HPDE6-E6E7 (cell line): ENCODE results near the gene NAV1.
"Not testable (repeated sequence)": the region's sequence is repeated elsewhere in the genome, so short reads cannot be mapped to it uniquely, and the experiment has no call there.

Experiments used
- DNase-seq: peaks from one replicate; pipeline ENCODE4 v3.0.0; 2011; ENCODE audit warnings: missing footprints; ENCODE audit errors: extremely low spot score

NAV1 gene

GRCh38 chr1:201545851-201546492 is 7.0 kb downstream of the NAV1 start:
- DNase-seq = no peak

DNA sequence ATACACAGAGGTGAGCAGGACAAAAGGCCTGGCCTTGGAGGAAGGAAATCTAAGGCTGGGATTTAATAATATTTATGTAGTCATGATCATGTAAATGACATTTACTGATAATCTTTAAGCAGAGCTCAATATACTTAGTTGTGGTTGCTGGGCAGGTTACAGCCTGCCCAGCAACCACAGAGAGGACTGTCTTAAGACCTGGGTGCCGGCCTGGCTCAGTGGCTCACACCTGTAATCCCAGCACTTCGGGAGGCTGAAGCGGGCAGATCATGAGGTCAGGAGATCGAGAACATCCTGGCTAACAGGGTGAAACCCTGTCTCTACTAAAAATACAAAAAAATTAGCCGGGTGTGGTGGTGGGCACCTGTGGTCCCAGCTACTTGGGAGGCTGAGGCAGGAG is 10.6 kb downstream of the NAV1 start:
- not testable (repeated sequence) for DNase-seq

- no peak for DNase-seq
These were observed 12.2 kb downstream of the NAV1 start for GRCh38 chr1:201551096-201551495.

DNA sequence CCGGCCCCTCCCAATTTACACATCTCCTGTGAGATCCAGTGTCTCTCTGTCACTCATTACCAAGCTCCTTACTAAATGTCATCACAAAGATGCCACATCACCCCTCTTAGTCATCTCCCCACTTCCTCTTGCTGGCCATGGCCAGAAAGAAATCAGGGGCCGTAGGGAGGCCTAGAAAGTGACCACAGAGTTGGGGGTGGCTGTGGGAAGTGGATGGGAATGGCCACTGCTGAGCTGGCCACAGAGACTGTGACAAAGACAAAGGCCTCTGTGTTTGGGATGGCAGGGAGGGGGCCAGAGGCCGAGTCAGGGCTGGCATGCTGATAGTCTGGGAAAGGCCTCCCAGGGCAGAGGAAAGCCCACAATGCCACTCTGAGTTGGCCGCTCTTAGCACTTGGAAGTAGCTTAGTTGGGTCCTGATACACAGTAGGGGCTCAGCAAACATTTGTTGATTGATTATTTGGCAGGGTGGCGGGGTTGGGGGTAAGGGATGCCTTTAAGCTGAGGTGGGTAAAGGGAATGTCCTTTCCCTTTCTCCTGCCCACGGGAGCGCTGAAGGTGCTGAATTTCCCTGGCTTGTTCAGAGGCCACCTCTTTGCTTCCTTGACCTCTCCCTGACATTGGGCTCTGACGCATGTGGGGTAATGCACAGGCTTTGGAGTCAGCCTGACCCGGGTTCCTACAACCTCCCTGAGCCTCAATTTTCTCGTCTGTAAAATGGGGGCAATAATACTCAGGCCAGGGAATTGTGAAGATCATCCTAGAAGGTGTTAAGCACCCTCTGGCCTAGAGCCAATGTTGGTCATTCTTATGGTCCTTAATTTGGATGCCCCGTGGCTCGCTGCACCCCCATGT is 13.2 kb downstream of the NAV1 start:
- no peak for DNase-seq

DNA sequence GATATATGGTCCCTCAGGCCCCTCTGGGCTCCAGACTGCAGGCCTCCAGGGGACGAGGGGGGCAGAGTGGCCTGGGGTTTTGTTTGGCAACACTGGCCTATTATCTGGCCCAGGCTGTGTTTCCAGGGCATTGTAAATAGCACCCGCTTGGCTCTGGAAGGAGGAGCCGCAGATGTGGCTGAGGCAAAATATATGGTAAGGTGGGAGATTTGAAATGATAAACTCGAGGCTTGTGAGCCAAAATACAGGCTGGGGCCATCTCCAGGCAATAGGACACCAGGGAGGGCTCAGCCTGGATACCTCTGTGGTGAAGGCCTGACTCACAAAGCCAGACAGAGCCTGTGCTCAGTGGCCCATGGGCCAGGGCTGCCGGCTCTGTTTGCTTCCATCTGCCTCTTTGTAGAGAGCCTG is 14.0 kb downstream of the NAV1 start:
- DNase-seq = no peak

GRCh38 chr1:201553496-201554189 is 14.7 kb downstream of the NAV1 start:
- DNase-seq = no peak

GRCh38 chr1:201554190-201554600 is 15.3 kb downstream of the NAV1 start:
- no peak for DNase-seq

GRCh38 chr1:201554789-201555592 is 16.1 kb downstream of the NAV1 start:
- no peak for DNase-seq

DNA sequence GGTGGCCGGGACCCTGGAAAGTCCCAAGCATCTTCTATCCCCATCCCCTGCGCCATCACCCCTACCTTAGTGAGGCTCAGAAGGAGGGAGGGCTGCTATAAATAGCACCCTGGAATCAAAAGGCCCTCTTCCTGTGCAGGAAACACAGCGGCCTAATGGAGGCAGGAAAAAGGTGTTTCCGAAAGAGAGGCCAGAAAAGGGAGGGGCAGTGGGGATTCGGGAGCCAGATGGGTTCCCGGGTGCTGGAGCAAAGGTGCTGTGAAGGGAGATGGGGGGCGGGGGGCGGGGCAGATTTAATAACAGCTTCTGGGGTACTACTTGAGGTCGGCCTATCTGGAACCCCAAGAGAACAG is 16.6 kb downstream of the NAV1 start:
- no peak for DNase-seq

- DNase-seq = no peak
These were observed 18.1 kb downstream of the NAV1 start for GRCh38 chr1:201556841-201557571.

GRCh38 chr1:201557572-201557958 is 18.6 kb downstream of the NAV1 start:
- no peak for DNase-seq

GRCh38 chr1:201559679-201560162 is 20.8 kb downstream of the NAV1 start:
- DNase-seq = peak; percentile 76

DNA sequence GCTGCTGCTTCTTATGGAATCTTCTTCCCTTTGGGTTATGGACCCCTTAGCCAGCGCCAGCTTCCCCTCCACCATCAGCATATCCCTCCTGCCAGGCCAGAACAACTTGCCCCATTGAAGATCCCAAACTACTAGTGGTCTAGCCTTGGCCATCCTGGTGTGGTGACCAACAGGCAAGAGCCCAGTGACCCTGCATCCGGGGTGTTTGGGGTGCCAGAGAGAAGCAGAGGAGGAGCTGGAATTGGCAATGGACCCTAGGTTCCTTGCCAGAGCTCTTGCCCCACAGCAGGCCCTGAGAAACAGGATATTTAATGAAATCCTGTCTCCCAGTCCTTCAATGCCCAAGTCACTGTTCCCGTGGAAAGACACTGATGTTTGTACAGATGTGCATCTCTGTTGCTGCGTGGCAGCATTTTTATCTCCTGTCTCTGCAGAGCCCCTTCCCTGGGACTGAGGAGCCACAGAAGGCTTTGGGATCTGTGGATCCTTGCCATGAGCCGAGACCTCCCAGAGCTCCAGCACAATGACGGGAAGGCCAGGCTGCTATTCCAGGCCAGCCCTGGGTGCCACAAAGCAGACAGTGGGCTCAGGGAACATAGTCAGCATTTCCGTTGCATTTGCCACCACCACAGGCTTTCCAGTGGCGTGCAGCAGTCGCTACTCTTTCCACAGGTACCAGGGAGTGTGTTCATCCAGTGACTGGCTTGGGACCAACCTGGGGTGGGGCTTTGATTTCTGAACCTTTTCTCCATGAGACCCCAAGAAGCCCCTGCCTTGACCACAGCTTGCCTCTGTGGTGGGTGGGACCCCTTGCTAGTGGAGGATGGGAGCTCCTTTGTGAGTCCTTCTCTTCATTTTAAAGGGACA is 21.6 kb downstream of the NAV1 start:
- no peak for DNase-seq

- no peak for DNase-seq
These were observed 22.3 kb downstream of the NAV1 start for GRCh38 chr1:201561195-201561564.

- DNase-seq = no peak
These were observed 22.7 kb downstream of the NAV1 start for GRCh38 chr1:201561601-201562000.

- DNase-seq = no peak
These were observed 23.3 kb downstream of the NAV1 start for GRCh38 chr1:201562257-201562656.

DNA sequence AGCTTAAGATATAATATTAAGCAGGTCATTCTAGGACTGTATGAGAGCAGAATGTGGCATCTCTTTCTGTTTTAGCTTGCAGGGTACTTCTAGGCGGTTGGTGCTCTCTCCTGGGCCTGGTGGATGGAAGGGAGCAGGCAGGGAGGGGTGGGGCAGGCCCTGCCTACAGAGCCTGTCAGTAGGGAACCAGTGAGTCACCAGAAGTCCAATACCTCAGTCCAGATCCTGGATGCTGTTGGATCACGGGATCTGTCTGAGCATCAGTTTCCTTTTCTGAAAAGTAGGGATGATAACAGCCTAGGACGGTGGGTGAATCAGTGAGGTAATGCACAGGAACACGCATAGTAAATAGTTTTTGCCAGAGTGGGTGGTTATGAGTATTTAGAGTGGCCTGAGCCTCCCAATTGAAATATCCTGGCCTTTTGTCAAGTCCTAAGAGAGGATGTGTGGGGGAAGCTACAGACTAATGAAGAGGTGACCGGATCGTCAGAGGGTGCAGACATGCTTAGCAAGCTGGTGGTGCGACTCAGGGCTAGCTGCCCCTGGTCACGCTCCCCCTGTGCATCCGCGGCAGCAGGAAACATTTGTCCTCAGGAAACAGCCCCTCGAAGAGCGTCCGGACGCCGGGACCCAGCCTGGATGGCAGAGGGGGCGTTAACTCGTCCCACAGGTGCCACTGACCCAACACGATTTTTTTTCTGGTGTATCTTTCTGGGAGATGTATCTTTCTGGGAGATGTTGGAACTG is 23.9 kb downstream of the NAV1 start:
- DNase-seq = no peak

GRCh38 chr1:201563406-201563780 is 24.5 kb downstream of the NAV1 start:
- no peak for DNase-seq

DNA sequence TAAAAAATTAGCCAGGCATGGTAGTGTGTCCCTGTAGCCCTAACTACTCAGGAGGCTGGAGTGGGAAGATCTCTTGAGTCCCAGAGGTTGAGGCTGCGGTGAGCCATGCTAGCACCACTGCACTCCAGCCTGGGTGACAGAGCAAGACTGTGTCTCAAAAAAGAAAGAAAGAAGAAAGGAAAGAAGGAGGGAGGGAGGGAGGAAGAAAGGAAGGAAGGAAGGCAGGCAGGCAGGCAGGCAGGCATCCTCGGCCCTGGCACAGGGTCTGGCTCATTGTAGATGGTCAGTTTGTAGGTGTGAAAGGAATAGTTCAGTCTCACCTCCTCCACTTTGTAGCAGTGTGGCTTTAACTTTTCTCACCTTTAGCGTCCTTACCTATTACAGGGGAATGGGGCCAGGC is 25.0 kb downstream of the NAV1 start:
- DNase-seq = no peak
